ENCODE measurements around the gene UTF1.

UTF1 gene, protein sequence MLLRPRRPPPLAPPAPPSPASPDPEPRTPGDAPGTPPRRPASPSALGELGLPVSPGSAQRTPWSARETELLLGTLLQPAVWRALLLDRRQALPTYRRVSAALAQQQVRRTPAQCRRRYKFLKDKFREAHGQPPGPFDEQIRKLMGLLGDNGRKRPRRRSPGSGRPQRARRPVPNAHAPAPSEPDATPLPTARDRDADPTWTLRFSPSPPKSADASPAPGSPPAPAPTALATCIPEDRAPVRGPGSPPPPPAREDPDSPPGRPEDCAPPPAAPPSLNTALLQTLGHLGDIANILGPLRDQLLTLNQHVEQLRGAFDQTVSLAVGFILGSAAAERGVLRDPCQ

DNA sequence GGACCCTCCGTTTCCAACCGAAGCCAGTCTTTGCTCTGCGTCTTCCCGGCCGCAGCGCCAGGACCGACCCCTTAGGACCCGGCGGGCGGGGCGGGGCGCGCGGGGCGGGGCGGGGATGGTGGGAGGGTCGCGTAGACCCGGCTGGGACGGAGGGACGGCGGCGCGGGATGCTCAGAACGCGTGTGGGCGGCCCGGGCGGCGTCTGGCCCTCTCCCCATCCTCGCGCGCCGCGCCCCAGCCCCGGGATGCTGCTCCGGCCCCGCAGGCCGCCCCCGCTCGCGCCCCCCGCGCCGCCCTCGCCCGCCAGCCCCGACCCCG is at the start of gene UTF1:
Gene UTF1 (plus strand): TSS at position 174 of the 318 bp plus-strand sequence. CDS start 72 bp downstream, at position 246.
- TF ChIP-seq, protein P1, sequence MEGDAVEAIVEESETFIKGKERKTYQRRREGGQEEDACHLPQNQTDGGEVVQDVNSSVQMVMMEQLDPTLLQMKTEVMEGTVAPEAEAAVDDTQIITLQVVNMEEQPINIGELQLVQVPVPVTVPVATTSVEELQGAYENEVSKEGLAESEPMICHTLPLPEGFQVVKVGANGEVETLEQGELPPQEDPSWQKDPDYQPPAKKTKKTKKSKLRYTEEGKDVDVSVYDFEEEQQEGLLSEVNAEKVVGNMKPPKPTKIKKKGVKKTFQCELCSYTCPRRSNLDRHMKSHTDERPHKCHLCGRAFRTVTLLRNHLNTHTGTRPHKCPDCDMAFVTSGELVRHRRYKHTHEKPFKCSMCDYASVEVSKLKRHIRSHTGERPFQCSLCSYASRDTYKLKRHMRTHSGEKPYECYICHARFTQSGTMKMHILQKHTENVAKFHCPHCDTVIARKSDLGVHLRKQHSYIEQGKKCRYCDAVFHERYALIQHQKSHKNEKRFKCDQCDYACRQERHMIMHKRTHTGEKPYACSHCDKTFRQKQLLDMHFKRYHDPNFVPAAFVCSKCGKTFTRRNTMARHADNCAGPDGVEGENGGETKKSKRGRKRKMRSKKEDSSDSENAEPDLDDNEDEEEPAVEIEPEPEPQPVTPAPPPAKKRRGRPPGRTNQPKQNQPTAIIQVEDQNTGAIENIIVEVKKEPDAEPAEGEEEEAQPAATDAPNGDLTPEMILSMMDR (IDR thresholded peaks at IDR 0.05) = no peak

DNA sequence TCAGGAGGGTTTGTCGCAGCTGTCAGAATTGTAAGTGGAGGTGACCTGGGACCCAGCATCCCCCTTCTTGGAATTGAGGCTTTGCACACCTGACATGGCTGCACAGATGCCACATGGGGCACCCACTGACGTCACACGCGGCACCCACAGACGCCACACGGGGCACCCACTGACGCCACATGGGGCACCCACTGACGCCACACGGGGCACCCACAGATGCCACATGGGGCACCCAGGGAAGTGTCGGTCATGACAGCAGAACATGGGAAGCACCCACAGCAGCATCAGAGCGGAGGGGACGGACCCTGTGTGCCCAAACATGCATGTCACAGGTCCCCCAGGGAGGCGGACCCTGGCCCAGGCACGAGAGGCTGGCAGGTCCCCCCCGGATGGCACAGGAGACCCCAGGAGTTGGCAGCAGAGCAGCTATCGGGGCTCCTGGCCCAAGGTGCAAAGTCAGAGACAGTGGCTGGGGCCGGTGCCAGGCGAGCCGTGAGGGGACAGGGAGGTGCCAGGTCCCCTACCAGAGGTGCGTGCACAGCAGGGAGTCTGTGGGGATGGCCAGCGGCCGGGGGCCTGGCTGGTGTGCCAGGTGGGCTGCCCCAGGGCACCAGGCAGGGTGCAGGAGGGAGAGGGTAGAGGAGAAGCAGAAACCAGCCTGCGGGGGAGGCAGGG is 48.9 kb upstream of the UTF1 start:
- TF ChIP-seq, protein P1 (IDR thresholded peaks at IDR 0.05) = no peak

DNA sequence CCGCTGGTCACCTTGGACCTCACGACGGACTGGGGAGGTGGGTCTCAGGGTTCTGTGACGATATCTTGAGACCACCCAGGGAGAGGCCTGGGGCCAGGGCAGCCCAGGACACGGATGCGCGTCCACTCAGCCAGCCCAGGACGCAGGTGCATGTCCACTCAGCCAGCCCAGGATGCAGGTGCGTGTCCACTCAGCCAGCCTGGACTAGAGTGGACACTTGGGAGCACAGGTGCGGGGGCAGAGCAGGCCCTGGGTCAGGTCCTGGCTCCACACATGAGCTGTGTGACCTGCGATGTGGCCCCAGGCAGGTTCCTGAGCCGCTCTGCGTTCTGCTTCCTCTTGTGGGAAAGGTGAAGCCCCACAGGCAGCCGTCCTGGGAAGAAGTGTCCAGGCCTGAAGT is 47.8 kb upstream of the UTF1 start:
- TF ChIP-seq, protein P1 (IDR thresholded peaks at IDR 0.05) = no peak

DNA sequence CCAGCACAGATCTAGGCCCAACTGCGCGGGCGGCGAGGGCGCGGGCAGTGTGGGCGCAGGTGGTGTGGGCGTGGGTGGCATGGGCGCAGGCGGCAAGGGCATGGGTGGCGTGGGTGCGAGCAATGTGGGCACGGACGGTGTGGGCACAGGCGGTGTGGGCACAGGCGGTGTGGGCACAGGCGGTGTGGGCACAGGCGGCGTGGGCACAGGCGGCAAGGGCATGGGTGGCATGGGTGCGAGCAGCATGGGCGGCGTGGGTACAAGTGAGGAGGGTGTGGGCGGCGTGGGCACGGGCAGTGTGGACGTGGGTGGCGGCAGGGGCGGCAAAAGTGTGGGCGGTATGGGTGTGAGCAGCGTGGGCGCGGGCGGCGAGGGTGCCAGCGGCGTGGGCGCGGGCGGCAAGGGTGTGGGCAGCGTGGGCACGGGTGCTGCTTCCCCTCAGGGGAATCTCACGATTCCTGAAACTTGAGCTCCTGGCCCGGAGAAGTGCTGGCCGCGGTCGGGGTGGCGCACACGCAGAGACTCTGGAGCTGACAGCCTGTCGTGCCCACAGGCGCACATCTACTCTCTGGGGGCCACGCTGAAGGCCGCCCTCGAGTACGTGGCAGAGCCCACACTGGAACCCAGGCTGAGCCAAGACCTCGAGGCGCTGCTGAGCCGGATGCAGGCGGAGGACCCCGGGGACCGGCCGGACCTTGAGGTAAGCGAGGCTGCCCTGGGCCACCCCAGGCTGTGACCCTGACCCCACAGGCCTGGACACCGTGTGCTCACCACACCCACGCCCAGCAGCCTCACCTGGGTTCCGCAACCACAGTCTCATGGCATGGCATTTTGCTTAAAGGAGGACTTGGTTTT is 47.0 kb upstream of the UTF1 start:
- TF ChIP-seq, protein P1 (IDR thresholded peaks at IDR 0.05) = no peak

DNA sequence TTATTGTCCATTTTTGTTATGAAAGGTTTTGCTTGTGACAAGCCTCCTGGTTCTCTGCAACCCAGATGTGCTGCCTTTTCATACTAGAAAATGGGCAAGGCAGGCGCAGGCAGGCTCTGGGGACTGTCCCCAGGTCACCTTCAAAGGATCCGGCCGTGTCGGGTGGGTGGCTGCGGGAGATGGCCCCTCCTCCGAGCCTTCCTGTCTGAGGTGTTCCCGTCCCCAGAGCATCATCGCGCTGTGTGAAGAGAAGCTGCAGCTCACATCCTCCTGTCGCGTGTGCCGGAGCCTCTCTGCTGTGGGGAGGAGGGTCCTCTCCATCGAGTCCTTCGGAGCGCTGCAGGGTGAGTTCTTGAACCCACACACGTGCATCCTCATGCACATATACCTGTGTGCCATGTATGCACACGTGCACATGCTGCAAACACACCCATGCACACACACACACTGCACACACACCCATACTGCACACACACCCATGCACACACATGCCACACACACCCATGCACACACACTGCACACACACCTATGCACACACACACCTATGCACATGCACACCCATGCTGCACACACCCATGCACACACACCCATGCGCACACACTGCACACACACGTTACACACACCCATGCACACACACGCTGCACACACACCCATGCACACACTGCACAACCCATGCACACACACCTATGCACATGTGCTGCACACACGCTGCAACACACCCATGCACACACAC is 46.2 kb upstream of the UTF1 start:
- TF ChIP-seq, protein P1 (IDR thresholded peaks at IDR 0.05) = no peak

DNA sequence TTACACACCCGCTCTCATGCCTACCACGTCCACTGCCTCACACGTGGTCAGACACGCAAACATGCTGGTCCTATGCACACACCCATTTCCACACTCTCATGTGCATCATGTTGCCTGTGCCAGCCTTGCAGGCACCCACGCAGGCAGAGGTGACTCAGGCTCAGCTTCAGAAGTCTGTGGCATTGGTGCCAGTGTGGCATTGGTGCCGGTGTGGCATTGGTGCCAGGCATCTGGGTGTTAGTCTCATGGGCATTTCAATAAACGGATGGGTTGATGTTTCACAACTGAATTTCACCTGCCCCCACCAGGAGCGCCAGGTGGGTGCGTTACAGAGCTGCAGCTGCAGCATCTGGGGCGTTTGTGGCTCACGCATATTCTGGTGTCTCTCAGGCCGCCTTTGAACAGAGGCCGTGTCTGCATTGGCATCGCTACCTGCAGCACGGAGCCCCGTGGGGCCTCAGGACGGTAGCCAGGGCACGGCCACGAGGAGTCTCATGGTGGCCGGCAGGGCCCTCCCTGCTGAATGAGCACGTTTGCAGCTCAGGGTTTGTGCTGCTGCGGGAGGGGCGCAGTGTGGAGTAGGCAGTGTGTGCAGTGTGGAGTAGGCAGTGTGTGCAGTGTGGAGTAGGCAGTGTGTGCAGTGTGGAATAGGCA is 45.3 kb upstream of the UTF1 start:
- TF ChIP-seq, protein P1 (IDR thresholded peaks at IDR 0.05) = no peak
